H9 (cell line): Measurements from ENCODE around the gene LARP4. TPM values are rescaled to one million over a fixed set of nuclear protein-coding genes. Genes with fewer than 3 reads are reported as not detected.
A peak's percentile ranks its signal among the peaks of the same experiment; 100 is the strongest.

ENCODE experiments used
- DNase-seq: peaks from one replicate; pipeline ENCODE4 v3.0.0-alpha.2; 2017
- H2AFZ ChIP-seq: one replicate; pipeline ENCODE4 v1.6.1; 2013; ENCODE audit warnings: mild to moderate bottlenecking, low read length, control low read depth, moderate library complexity
- H2AK5ac ChIP-seq: 2 replicates; pipeline ENCODE4 v1.6.1; 2013; ENCODE audit warnings: low read length, control low read depth, mixed read lengths; ENCODE audit not compliant: insufficient read length
- H2BK120ac ChIP-seq: one replicate; pipeline ENCODE4 v1.6.1; 2013; ENCODE audit warnings: low read depth, mild to moderate bottlenecking, low read length, control low read depth, inconsistent platforms; ENCODE audit not compliant: poor library complexity, severe bottlenecking
- H2BK12ac ChIP-seq: 2 replicates; pipeline ENCODE4 v1.6.1; 2013; ENCODE audit warnings: low read length, control low read depth, mixed read lengths, low read depth; ENCODE audit not compliant: insufficient read length
- H2BK15ac ChIP-seq: 2 replicates; pipeline ENCODE4 v1.6.1; 2013; ENCODE audit warnings: low read depth, low read length, control low read depth
- H2BK20ac ChIP-seq: one replicate; pipeline ENCODE4 v1.6.1; 2013; ENCODE audit warnings: low read depth, mild to moderate bottlenecking, low read length, control low read depth, inconsistent platforms; ENCODE audit not compliant: poor library complexity, severe bottlenecking
- H2BK5ac ChIP-seq: 2 replicates; pipeline ENCODE4 v1.6.1; 2013; ENCODE audit warnings: low read length, control low read depth, mixed read lengths; ENCODE audit not compliant: insufficient read length
- H3K14ac ChIP-seq: 2 replicates; pipeline ENCODE4 v1.6.1; 2013; ENCODE audit warnings: low read length, control low read depth; ENCODE audit not compliant: insufficient read depth
- H3K18ac ChIP-seq: 2 replicates; pipeline ENCODE4 v1.6.1; 2013; ENCODE audit warnings: low read depth, mild to moderate bottlenecking, mixed read lengths, low read length, control low read depth; ENCODE audit not compliant: insufficient read length
- H3K23ac ChIP-seq: 2 replicates; pipeline ENCODE4 v1.6.1; 2013; ENCODE audit warnings: low read length, control low read depth, mixed read lengths, low read depth; ENCODE audit not compliant: insufficient read length
- H3K23me2 ChIP-seq: 2 replicates; pipeline ENCODE4 v1.6.1; 2013; ENCODE audit warnings: low read depth, mild to moderate bottlenecking, mixed read lengths, low read length, control low read depth; ENCODE audit not compliant: insufficient read length, poor library complexity, severe bottlenecking
- H3K27ac ChIP-seq: 2 replicates; pipeline ENCODE4 v1.5.1; 2013; ENCODE audit warnings: low read length, control low read depth, mixed read lengths, low read depth; ENCODE audit not compliant: insufficient read length
- H3K27me3 ChIP-seq: 2 replicates; pipeline ENCODE4 v1.6.1; 2013; ENCODE audit warnings: low read length, control low read depth, inconsistent platforms; ENCODE audit not compliant: insufficient read depth
- H3K4ac ChIP-seq: 2 replicates; pipeline ENCODE4 v1.6.1; 2013; ENCODE audit warnings: low read depth, mild to moderate bottlenecking, control low read depth, inconsistent platforms, low read length, moderate library complexity
- H3K4me1 ChIP-seq: 2 replicates; pipeline ENCODE4 v1.6.1; 2013; ENCODE audit warnings: low read length, control low read depth, inconsistent platforms; ENCODE audit not compliant: insufficient read depth
- H3K4me2 ChIP-seq: 2 replicates; pipeline ENCODE4 v1.6.1; 2013; ENCODE audit warnings: low read length, control low read depth, mixed read lengths; ENCODE audit not compliant: insufficient read length, insufficient read depth
- H3K56ac ChIP-seq: 2 replicates; pipeline ENCODE4 v1.6.1; 2013; ENCODE audit warnings: low read depth, mild to moderate bottlenecking, mixed read lengths, low read length, control low read depth; ENCODE audit not compliant: insufficient read length
- H3K79me1 ChIP-seq: 2 replicates; pipeline ENCODE4 v1.6.1; 2013; ENCODE audit warnings: low read depth, mild to moderate bottlenecking, moderate library complexity, low read length, control low read depth, inconsistent platforms; ENCODE audit not compliant: insufficient read depth, poor library complexity, severe bottlenecking
- H3K79me2 ChIP-seq: 2 replicates; pipeline ENCODE4 v1.6.1; 2013; ENCODE audit warnings: low read length, control low read depth, inconsistent platforms; ENCODE audit not compliant: insufficient read depth
- H3K9ac ChIP-seq: 2 replicates; pipeline ENCODE4 v1.6.1; 2013; ENCODE audit warnings: low read length, control low read depth, mixed read lengths; ENCODE audit not compliant: insufficient read length; ENCODE audit errors: extremely low read depth
- H3K9me3 ChIP-seq: one replicate; pipeline ENCODE4 v1.6.1; 2013; ENCODE audit warnings: low read depth, low read length, inconsistent platforms; ENCODE audit not compliant: control insufficient read depth
- H3T11ph ChIP-seq: one replicate; pipeline ENCODE4 v1.6.1; 2013; ENCODE audit warnings: mild to moderate bottlenecking, low read length, control low read depth, inconsistent platforms
- H4K20me1 ChIP-seq: one replicate; pipeline ENCODE4 v1.6.1; 2013; ENCODE audit not compliant: control insufficient read depth, insufficient read length, insufficient read depth
- H4K5ac ChIP-seq: 2 replicates; pipeline ENCODE4 v1.6.1; 2013; ENCODE audit warnings: low read depth, mild to moderate bottlenecking, mixed read lengths, low read length, control low read depth; ENCODE audit not compliant: insufficient read length
- H4K8ac ChIP-seq: replicated peaks from 2 replicates; pipeline ENCODE4 v1.6.1; 2013; ENCODE audit warnings: low read length, control low read depth, mixed read lengths, low read depth; ENCODE audit not compliant: insufficient read length
- H4K91ac ChIP-seq: 2 replicates; pipeline ENCODE4 v1.6.1; 2013; ENCODE audit warnings: low read depth, mild to moderate bottlenecking, moderate library complexity, mixed read lengths, low read length, control low read depth; ENCODE audit not compliant: insufficient read length
- H3K27ac Mint-ChIP-seq, 3 experiments: 2 replicates in 2 of 3; 3 replicates in 1 of 3; pipeline ENCODE4 v1.8.0; 2020 to 2021; ENCODE audit warnings: mixed read lengths in 3 of 3, mild to moderate bottlenecking in 1 of 3, moderate library complexity in 1 of 3
- H3K27me3 Mint-ChIP-seq: 2 replicates; pipeline ENCODE4 v1.8.0; 2021; ENCODE audit warnings: low read depth, mild to moderate bottlenecking, moderate library complexity, mixed read lengths
- H3K36me3 Mint-ChIP-seq, 3 experiments: 2 replicates in 2 of 3; 3 replicates in 1 of 3; pipeline ENCODE4 v1.8.0; 2020 to 2021; ENCODE audit warnings: low read depth in 3 of 3, mixed read lengths in 3 of 3; ENCODE audit not compliant: insufficient read depth in 1 of 3
- H3K4me1 Mint-ChIP-seq, 2 experiments: 2 replicates each; pipeline ENCODE4 v1.8.0; 2020; ENCODE audit warnings: mixed read lengths in 2 of 2
- H3K4me3 Mint-ChIP-seq, 2 experiments: 2 replicates in 1 of 2; 3 replicates in 1 of 2; pipeline ENCODE4 v1.8.0; 2020 to 2021; ENCODE audit warnings: mild to moderate bottlenecking in 2 of 2, mixed read lengths in 2 of 2, moderate library complexity in 1 of 2
- H3K9me3 Mint-ChIP-seq, 2 experiments: 2 replicates in 1 of 2; 3 replicates in 1 of 2; pipeline ENCODE4 v1.8.0; 2020; ENCODE audit warnings: mild to moderate bottlenecking in 2 of 2, mixed read lengths in 2 of 2, moderate library complexity in 1 of 2
- CTCF ChIP-seq: fragments of 200-600 bp; sonication (generic); conservative IDR thresholded peaks from 3 replicates; pipeline ENCODE4 v1.8.0; 2021; ENCODE audit warnings: antibody characterized with exemption, mild to moderate bottlenecking
- WGBS: extraction: QIAGEN DNeasy Blood & Tissue Kit; methylation state at CpG from one replicate; pipeline ENCODE4 v1.1.7; 2013; ENCODE audit warnings: missing lambda C conversion rate, low lambda C conversion rate, mixed read lengths; ENCODE audit not compliant: insufficient read length; ENCODE audit errors: extremely low coverage; 5-methylcytosine and 5-hydroxymethylcytosine counted together
- total RNA-seq: library from RNA; stranded (reverse); gene quantifications from 2 replicates; pipeline ENCODE4 v1.2.1, GENCODE V29; 2021

The LARP4 gene
- total RNA-seq, 1 experiment from 2014 or later: 82.3 TPM

GRCh38 chr12:50402264-50403000 is 1.7 kb downstream of the LARP4 start:
- Histone ChIP-seq H3K27me3 (no peaks in the 10 kb centered on the region), H2BK12ac (no peak overlapping the region), H3K23ac (no peak overlapping the region), H3K14ac (no peak overlapping the region), H2BK120ac (no peak overlapping the region), H2AFZ (no peak overlapping the region), H3K27ac (no peak overlapping the region), H4K8ac (no peak overlapping the region), H3K4me2 (peak overlapping the region; percentile 100), H4K5ac (no peak overlapping the region), H4K20me1 (no peaks in the 10 kb centered on the region), H3T11ph (no peak overlapping the region), H3K23me2 (peaks cover 10% of the 10 kb centered on the region), H2BK5ac (no peak overlapping the region), H3K79me2 (peaks cover 49% of the 10 kb centered on the region), H3K9ac (peak overlapping the region; percentile 92), H3K4me1 (peaks cover 2% of the 10 kb centered on the region; the same call in 1 of the 2 replicates), H2BK20ac (no peak overlapping the region), H2AK5ac (no peak overlapping the region), H2BK15ac (no peak overlapping the region), H3K4ac (no peak overlapping the region), H4K91ac (no peak overlapping the region), H3K56ac (no peak overlapping the region), H3K18ac (no peak overlapping the region), H3K79me1 (no peaks in the 10 kb centered on the region), H3K9me3 (no peaks in the 10 kb centered on the region)
- H3K9me3 Mint-ChIP-seq: no peaks in the 10 kb centered on the region; a peak in 1 of 5 replicates
- peak overlapping the region; percentile 97 to 100 for H3K4me3 Mint-ChIP-seq
- no peak for TF ChIP-seq CTCF
- H3K4me1 Mint-ChIP-seq: peaks cover 11 to 13% of the 10 kb centered on the region in 2 experiments
- DNase-seq: no peak
- H3K27me3 Mint-ChIP-seq: no peaks in the 10 kb centered on the region
- peak overlapping the region in 2 of 3 experiments; percentile 11 to 99; a peak in 2 of 7 replicates for H3K27ac Mint-ChIP-seq
- H3K36me3 Mint-ChIP-seq: peaks cover 0 to 8% (median 0%) of the 10 kb centered on the region in 3 experiments; a peak in 4 of 7 replicates
- WGBS: no CpG with 5 or more reads among the region's 7 CpGs
